Heart left ventricle (tissue), 16 donors: ENCODE measurements around the gene IL18RAP. TPM values are rescaled to one million over a fixed set of nuclear protein-coding genes. Genes with fewer than 3 reads are reported as not detected.

Source experiments
- ATAC-seq, 4 donors: fragments of 200-7000 bp; cut with Tn5 transposase; one replicate each; pipeline ENCODE4 v1.9.1; 2020 to 2022; ENCODE audit warnings: moderate library complexity in 4 of 4, mild to moderate bottlenecking in 3 of 4, moderate number of reproducible peaks in 1 of 4
- DNase-seq, 5 donors: peaks; one replicate each; pipeline ENCODE4 v3.0.0-alpha.2; 2020
- H3K27ac ChIP-seq, 12 donors: fragments of 200-600 bp; sonication (generic) in 4 of 12; one replicate each; pipeline versions ENCODE4 v1.5.0 to v1.8.0; 2016 to 2022; ENCODE audit warnings: mild to moderate bottlenecking in 2 of 12
- H3K27me3 ChIP-seq, 9 donors: fragments of 200-600 bp; sonication (generic) in 2 of 9; one replicate each; pipeline versions ENCODE4 v1.5.1 to v1.8.0; 2016 to 2022; ENCODE audit warnings: mild to moderate bottlenecking in 3 of 9
- H3K36me3 ChIP-seq, 9 donors: fragments of 200-600 bp; sonication (generic) in 2 of 9; one replicate each; pipeline versions ENCODE4 v1.5.0 to v1.8.0; 2018 to 2022; ENCODE audit warnings: mild to moderate bottlenecking in 2 of 9
- H3K4me1 ChIP-seq, 12 donors: fragments of 200-600 bp; sonication (generic) in 4 of 12; one replicate each; pipeline versions ENCODE4 v1.5.0 to v1.8.0; 2016 to 2022; ENCODE audit warnings: mild to moderate bottlenecking in 3 of 12
- H3K4me3 ChIP-seq, 12 donors: fragments of 200-600 bp; sonication (generic) in 4 of 12; one replicate each; pipeline versions ENCODE4 v1.5.0 to v1.8.0; 2017 to 2022; ENCODE audit warnings: mild to moderate bottlenecking in 9 of 12, moderate library complexity in 4 of 12
- H3K9me3 ChIP-seq, 12 donors: fragments of 200-600 bp; sonication (generic) in 4 of 12; one replicate each; pipeline versions ENCODE4 v1.5.0 to v1.8.0; 2016 to 2022; ENCODE audit warnings: mild to moderate bottlenecking in 1 of 12
- POLR2A ChIP-seq, 2 donors: fragments of 450-650 bp; IDR thresholded peaks; one replicate each; pipeline ENCODE4 v1.6.1; 2017; ENCODE audit warnings: antibody characterized with exemption in 2 of 2, mild to moderate bottlenecking in 2 of 2, moderate library complexity in 2 of 2
- WGBS, 4 donors: extraction: QIAGEN DNeasy Blood & Tissue Kit in 2 of 4; methylation state at CpG; one replicate each; pipeline versions ENCODE4 v1.1.5 to v1.1.7; 2013 to 2018; 5-methylcytosine and 5-hydroxymethylcytosine counted together
- intact Hi-C, 10 donors: fragments of 100-400 bp; cut with DNase I; formaldehyde crosslinking; loops; one replicate each; pipeline versions ENCODE4 v1.11.1 to v1.14.2; 2022
- polyA plus RNA-seq, 2 donors: library from polyadenylated mRNA; stranded (reverse); fragments of 200-250 nt; gene quantifications; one replicate each; pipeline ENCODE4 v1.2.3, GENCODE V29; 2013
- total RNA-seq, 9 donors: library from RNA; depleted of rRNA in 2 of 9; stranded (reverse); fragments of >200 nt in 2 of 9; fragmentation: NEBNext Ultra II Directional in 3 of 9; extraction: Animal tissue kit (Norgen Biotek cat#: 25700) in 3 of 9; gene quantifications; one replicate each; pipeline versions ENCODE4 v1.1.0 to v1.2.4, GENCODE V29; 2016 to 2023
- TF ChIP-seq, protein P1 (sequence below), 12 donors: fragments of 200-600 bp; sonication (generic) in 4 of 12; IDR thresholded peaks; one replicate each; pipeline versions ENCODE4 v1.5.0 to v1.8.0; 2018 to 2022; ENCODE audit warnings: antibody characterized with exemption in 12 of 12, mild to moderate bottlenecking in 5 of 12
- donor health status: ischemic (EF 13 %, LVEDD 7.1; RV severe dilation, severe dysfunction).
- donor health status: healthy with polysubstance abuse.
- donor health status: DM: no; HTN: yes; CAD: no.
- donor health status: DM: no; HTN: no; CAD: no.
- donor health status: ischemic (EF 25% LVEDD 6.9; RV normal size, moderate dysfunction).
- donor health status: ischemic (EF 25% LVEDD 5.7; RV mildly dilated, moderate dysfunction).
- donor health status: healthy.
- donor health status: DM: yes; HTN: yes; CAD: no.
- donor health status: ischemic (EF 35%, LVEDD 5.7; RV mildly dilated, moderate dysfunction).
- donor health status: nonischemic (EF 11% LVEDD 7.7; RV severe dilation, severe dysfunction).
- donor health status: DM: yes; HTN: yes; CAD: no.
- donor health status: PGD.
- donor health status: ischemic (EF 29% LVEDD 5.4; RV normal size, mild dysfunction).
- donor health status: nonischemic (EF 23%, LVEDD 6.1; RV moderate dilation, normal function).

Gene IL18RAP
- total and polyA plus RNA-seq, 11 donors = 0.13 to 2.2 (median 0.41) TPM

DNA sequence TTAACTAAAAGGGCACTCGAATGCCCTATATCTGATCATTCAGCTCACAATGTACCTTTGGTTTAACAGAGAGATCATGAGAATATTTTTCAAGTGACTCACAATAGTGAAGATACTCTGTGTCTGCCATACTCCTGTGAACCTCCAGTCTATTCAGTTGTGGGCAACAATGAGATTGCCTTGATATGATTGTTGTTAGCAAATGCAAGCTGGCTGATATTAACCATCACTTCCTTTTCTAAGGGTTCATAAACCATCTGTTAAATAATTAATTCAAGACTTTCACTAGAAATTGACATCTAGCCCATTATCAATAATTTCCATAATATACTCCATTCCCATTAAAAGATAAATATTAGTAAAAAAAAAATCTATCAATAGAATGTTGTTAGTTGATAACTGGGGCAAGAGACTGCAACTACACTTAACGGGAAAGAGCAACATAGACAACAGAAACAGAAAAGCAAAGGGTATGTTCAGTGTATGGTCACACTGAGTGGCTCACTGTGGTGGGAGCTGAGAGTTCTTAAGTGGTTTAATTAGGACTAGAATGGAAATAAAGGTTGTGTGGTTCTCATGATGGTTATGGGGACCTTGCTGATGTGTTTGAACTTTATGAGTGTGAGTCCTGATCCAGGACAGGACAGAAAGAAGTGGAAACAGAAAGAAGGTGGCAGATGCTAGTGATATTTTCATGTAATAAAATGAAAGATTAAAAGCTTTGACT, 11.9 kb downstream of the IL18RAP start:
- no peak overlapping the region for H3K4me3 ChIP-seq
- DNase-seq (no peak), ATAC-seq (no peak)
- WGBS, 4 donors = 90 to 93% (median 92%) methylated on average over 2 of the region's 2 CpGs
- no peaks in the 10 kb centered on the region for H3K36me3 ChIP-seq
- intact Hi-C loops = no loop called here
- no peak for TF ChIP-seq POLR2A (IDR thresholded peaks at IDR 0.05)
- TF ChIP-seq, protein P1, sequence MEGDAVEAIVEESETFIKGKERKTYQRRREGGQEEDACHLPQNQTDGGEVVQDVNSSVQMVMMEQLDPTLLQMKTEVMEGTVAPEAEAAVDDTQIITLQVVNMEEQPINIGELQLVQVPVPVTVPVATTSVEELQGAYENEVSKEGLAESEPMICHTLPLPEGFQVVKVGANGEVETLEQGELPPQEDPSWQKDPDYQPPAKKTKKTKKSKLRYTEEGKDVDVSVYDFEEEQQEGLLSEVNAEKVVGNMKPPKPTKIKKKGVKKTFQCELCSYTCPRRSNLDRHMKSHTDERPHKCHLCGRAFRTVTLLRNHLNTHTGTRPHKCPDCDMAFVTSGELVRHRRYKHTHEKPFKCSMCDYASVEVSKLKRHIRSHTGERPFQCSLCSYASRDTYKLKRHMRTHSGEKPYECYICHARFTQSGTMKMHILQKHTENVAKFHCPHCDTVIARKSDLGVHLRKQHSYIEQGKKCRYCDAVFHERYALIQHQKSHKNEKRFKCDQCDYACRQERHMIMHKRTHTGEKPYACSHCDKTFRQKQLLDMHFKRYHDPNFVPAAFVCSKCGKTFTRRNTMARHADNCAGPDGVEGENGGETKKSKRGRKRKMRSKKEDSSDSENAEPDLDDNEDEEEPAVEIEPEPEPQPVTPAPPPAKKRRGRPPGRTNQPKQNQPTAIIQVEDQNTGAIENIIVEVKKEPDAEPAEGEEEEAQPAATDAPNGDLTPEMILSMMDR (IDR thresholded peaks at IDR 0.05) = no peak
- H3K9me3 ChIP-seq = no peaks in the 10 kb centered on the region
- H3K27me3 ChIP-seq = peaks cover 0 to 3% (median 0%) of the 10 kb centered on the region in 9 donors
- H3K27ac ChIP-seq = no peak overlapping the region
- peaks cover 0 to 29% (median 0%) of the 10 kb centered on the region in 12 donors for H3K4me1 ChIP-seq

DNA sequence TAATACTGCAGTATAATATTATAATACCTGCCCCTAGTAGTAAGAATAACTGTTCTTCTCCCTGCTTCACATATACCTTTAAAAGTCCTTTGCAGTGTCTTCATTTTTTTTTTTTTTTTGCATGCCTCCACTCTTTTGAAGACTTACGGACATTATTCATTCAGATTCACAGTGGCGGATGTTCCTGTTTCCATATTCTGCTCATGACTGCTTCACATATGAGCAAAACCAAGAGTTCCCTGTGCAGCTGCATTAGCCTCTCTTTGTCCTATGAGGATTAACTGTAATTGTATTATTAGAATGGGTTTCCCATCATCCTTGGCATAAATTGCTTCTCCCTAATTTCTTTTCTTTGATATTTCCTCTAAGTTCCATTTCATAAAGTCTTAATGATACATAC, 12.8 kb downstream of the IL18RAP start:
- DNase-seq = no peak
- H3K4me3 ChIP-seq = peak overlapping the region in 1 of 12 donors; percentile 1
- no peaks in the 10 kb centered on the region for H3K9me3 ChIP-seq
- TF ChIP-seq, protein P1 (IDR thresholded peaks at IDR 0.05) = no peak
- no peak for TF ChIP-seq POLR2A (IDR thresholded peaks at IDR 0.05)
- no peak for ATAC-seq
- H3K4me1 ChIP-seq = peaks cover 0 to 27% (median 0%) of the 10 kb centered on the region in 12 donors
- intact Hi-C loops = no loop called here
- H3K36me3 ChIP-seq = no peaks in the 10 kb centered on the region
- H3K27ac ChIP-seq = peak overlapping the region in 1 of 12 donors; percentile 38
- H3K27me3 ChIP-seq = peaks cover 0 to 3% (median 0%) of the 10 kb centered on the region in 9 donors
- 63 to 75% (median 68%) methylated on average over 2 of the region's 2 CpGs for WGBS, 4 donors

DNA sequence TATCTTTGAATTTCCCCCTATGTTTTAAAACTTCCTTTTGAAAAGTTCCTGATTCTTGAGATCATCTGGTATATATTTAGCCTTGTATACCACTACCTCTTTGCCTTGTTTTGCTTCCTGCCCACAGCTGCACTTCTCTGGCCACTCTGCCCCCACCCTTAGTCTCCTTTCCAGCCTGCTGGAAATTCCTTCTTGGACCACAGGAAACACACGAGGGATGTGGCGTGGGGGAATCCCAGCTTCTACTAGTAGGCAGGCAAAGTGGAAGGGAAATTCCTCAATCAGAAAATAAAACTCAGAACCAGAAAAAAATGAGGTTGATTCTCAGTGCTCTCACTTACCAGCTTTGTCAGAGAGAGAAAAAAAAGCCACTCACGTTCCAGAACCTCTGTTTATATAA, 13.4 kb downstream of the IL18RAP start:
- peak overlapping the region in 1 of 12 donors; percentile 1 for H3K4me3 ChIP-seq
- H3K9me3 ChIP-seq = no peaks in the 10 kb centered on the region
- WGBS, 4 donors = 18 to 28% (median 25%) methylated on average over 3 of the region's 3 CpGs
- H3K27ac ChIP-seq = peak overlapping the region in 1 of 12 donors; percentile 38
- peaks cover 0 to 27% (median 0%) of the 10 kb centered on the region in 12 donors for H3K4me1 ChIP-seq
- peak in 1 of 4 donors; percentile 86 for ATAC-seq
- no peak for TF ChIP-seq POLR2A (IDR thresholded peaks at IDR 0.05)
- TF ChIP-seq, protein P1 (IDR thresholded peaks at IDR 0.05) = no peak
- no peaks in the 10 kb centered on the region for H3K36me3 ChIP-seq
- no peaks in the 10 kb centered on the region for H3K27me3 ChIP-seq
- intact Hi-C loops = no loop called here
- peak in 2 of 5 donors; percentile 15 to 24 for DNase-seq

DNA sequence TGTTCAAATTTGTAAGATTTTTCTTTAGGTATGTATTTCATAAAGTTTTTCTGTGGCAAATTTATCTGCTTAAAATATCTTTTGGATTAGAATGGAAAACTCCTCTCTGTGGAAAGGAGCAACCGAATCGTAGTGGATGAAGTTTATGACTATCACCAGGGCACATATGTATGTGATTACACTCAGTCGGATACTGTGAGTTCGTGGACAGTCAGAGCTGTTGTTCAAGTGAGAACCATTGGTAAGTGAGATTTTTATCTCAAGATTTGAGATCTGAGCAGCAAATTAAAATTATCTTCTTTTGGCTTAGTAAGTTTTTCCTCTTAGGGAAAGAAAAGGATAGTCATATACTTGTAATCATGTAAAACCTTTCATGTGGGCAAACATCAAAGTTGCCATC, 14.2 kb downstream of the IL18RAP start:
- H3K9me3 ChIP-seq = no peaks in the 10 kb centered on the region
- intact Hi-C loops = no loop called here
- DNase-seq (no peak), ATAC-seq (no peak)
- H3K27me3 ChIP-seq = no peaks in the 10 kb centered on the region
- H3K4me3 ChIP-seq = no peak overlapping the region
- TF ChIP-seq, protein P1 (IDR thresholded peaks at IDR 0.05) = no peak
- TF ChIP-seq POLR2A (IDR thresholded peaks at IDR 0.05) = no peak
- peak overlapping the region in 1 of 12 donors; percentile 38 for H3K27ac ChIP-seq
- peaks cover 0 to 27% (median 0%) of the 10 kb centered on the region in 12 donors for H3K4me1 ChIP-seq
- 90 to 95% (median 91%) methylated on average over 4 of the region's 4 CpGs for WGBS, 4 donors
- H3K36me3 ChIP-seq = no peaks in the 10 kb centered on the region
